H1 (cell line): ENCODE results near the gene LIPM. TPM values are rescaled to one million over a fixed set of nuclear protein-coding genes. Genes with fewer than 3 reads are reported as not detected.

Experiments
- CTCF ChIA-PET: fragments of 300-600 bp; sonication (Branson Sonifier 250); formaldehyde crosslinking; loops from one replicate; lab custom pipeline; 2021; ENCODE audit not compliant: partially characterized antibody; lab: Charles Lee
- POLR2A ChIA-PET: fragments of 300-600 bp; sonication (Branson Sonifier 250); formaldehyde crosslinking; loops from one replicate; lab custom pipeline; 2021; ENCODE audit warnings: inconsistent platforms; ENCODE audit not compliant: partially characterized antibody; lab: Charles Lee
- DNase-seq, 2 experiments: peaks; one replicate each; pipeline versions ENCODE4 v3.0.0 to v3.0.0-alpha.2; 2010 to 2022; ENCODE audit warnings: low spot score in 2 of 2, low read depth in 1 of 2, mixed read lengths in 1 of 2
- FAIRE-seq: peaks from 2 replicates; lab custom pipeline; 2011; peaks lifted over from hg19 to GRCh38; lab: Jason Lieb, UNC
- H2AFZ ChIP-seq: 2 replicates; pipeline ENCODE4 v1.8.1; 2012; ENCODE audit warnings: low read length, inconsistent platforms
- H2AK5ac ChIP-seq: 2 replicates; pipeline ENCODE4 v1.6.1; 2013; ENCODE audit warnings: low read depth, low read length
- H2BK120ac ChIP-seq: replicated peaks from 2 replicates; pipeline ENCODE3; 2013; ENCODE audit warnings: low read depth, low read length, inconsistent platforms
- H2BK12ac ChIP-seq: 2 replicates; pipeline ENCODE4 v1.6.1; 2013; ENCODE audit warnings: low read depth, low read length
- H2BK15ac ChIP-seq: 2 replicates; pipeline ENCODE4 v1.6.1; 2013; ENCODE audit warnings: low read length
- H2BK20ac ChIP-seq: 2 replicates; pipeline ENCODE4 v1.6.1; 2013; ENCODE audit warnings: low read length
- H2BK5ac ChIP-seq: 2 replicates; pipeline ENCODE4 v1.6.1; 2013; ENCODE audit warnings: low read depth, low read length
- H3K14ac ChIP-seq: 2 replicates; pipeline ENCODE4 v1.6.1; 2013; ENCODE audit warnings: inconsistent platforms; ENCODE audit not compliant: insufficient read length
- H3K18ac ChIP-seq: 2 replicates; pipeline ENCODE4 v1.6.1; 2013; ENCODE audit warnings: low read length; ENCODE audit errors: extremely low read depth
- H3K23ac ChIP-seq: 2 replicates; pipeline ENCODE4 v1.6.1; 2013; ENCODE audit warnings: inconsistent platforms; ENCODE audit not compliant: insufficient read length
- H3K23me2 ChIP-seq: 2 replicates; pipeline ENCODE4 v1.6.1; 2013; ENCODE audit warnings: low read depth, low read length
- H3K27ac ChIP-seq: 2 replicates; pipeline ENCODE4 v1.6.1; 2011; ENCODE audit warnings: low read depth, low read length, inconsistent platforms
- H3K27me3 ChIP-seq, 4 experiments: replicated peaks in 1 of 4; 1 replicate in 1 of 4; 2 replicates in 3 of 4; pipeline versions ENCODE4 v1.6.1 to v1.8.1; 2011 to 2013; ENCODE audit warnings: low read length in 3 of 4, mild to moderate bottlenecking in 3 of 4, inconsistent platforms in 2 of 4, mixed read lengths in 2 of 4, moderate library complexity in 1 of 4; ENCODE audit not compliant: control insufficient read depth in 3 of 4, insufficient read depth in 3 of 4; ENCODE audit errors: extremely low read depth in 1 of 4
- H3K36me3 ChIP-seq, 4 experiments: 2 replicates each; pipeline versions ENCODE4 v1.6.1 to v1.8.1; 2011 to 2013; ENCODE audit warnings: mild to moderate bottlenecking in 4 of 4, low read length in 3 of 4, moderate library complexity in 2 of 4, control low read depth in 1 of 4, inconsistent platforms in 1 of 4; ENCODE audit not compliant: insufficient read depth in 4 of 4, control insufficient read depth in 2 of 4
- H3K4ac ChIP-seq: replicated peaks from 2 replicates; pipeline ENCODE3; 2013; ENCODE audit warnings: low read length, low read depth, mixed read lengths, inconsistent platforms; ENCODE audit not compliant: insufficient read length
- H3K4me1 ChIP-seq, 4 experiments: replicated peaks in 1 of 4; 1 replicate in 1 of 4; 2 replicates in 3 of 4; pipeline versions ENCODE4 v1.6.1 to v1.8.1; 2011 to 2013; ENCODE audit warnings: low read length in 3 of 4, inconsistent platforms in 2 of 4, mixed read lengths in 1 of 4; ENCODE audit not compliant: insufficient read depth in 4 of 4, control insufficient read depth in 3 of 4
- H3K4me2 ChIP-seq, 2 experiments: 2 replicates each; pipeline versions ENCODE4 v1.6.1 to v1.8.1; 2011 to 2013; ENCODE audit warnings: low read depth in 2 of 2, low read length in 2 of 2, control low read depth in 1 of 2, inconsistent platforms in 1 of 2, mild to moderate bottlenecking in 1 of 2; ENCODE audit not compliant: insufficient read depth in 1 of 2
- H3K4me3 ChIP-seq, 4 experiments: fragments of 200-600, 300-600 bp in 1 of 4; sonication (generic), shearing (Covaris generic), sonication (Bioruptor Twin) in 1 of 4; 2 replicates each; pipeline versions ENCODE4 v1.5.1 to v1.8.1; 2011 to 2016; ENCODE audit warnings: low read length in 4 of 4, low read depth in 3 of 4, control low read depth in 2 of 4, inconsistent platforms in 2 of 4, mild to moderate bottlenecking in 2 of 4, mixed read lengths in 1 of 4, moderate library complexity in 1 of 4; ENCODE audit not compliant: insufficient read depth in 2 of 4; ENCODE audit errors: extremely low read depth in 1 of 4
- H3K56ac ChIP-seq: replicated peaks from 2 replicates; pipeline ENCODE3; 2013; ENCODE audit warnings: low read depth, mild to moderate bottlenecking, mixed read lengths, low read length, inconsistent platforms; ENCODE audit not compliant: insufficient read length
- H3K79me1 ChIP-seq: 2 replicates; pipeline ENCODE4 v1.6.1; 2013; ENCODE audit warnings: low read depth, low read length, control low read depth
- H3K79me2 ChIP-seq, 2 experiments: 2 replicates each; pipeline versions ENCODE4 v1.6.1 to v1.8.1; 2012 to 2013; ENCODE audit warnings: low read length in 2 of 2, mild to moderate bottlenecking in 2 of 2, inconsistent platforms in 1 of 2; ENCODE audit not compliant: insufficient read depth in 2 of 2, control insufficient read depth in 1 of 2
- H3K9ac ChIP-seq, 4 experiments: replicated peaks in 1 of 4; 1 replicate in 1 of 4; 2 replicates in 3 of 4; pipeline versions ENCODE4 v1.6.1 to v1.8.1; 2011 to 2013; ENCODE audit warnings: low read depth in 3 of 4, low read length in 3 of 4, control low read depth in 2 of 4, mild to moderate bottlenecking in 2 of 4, moderate library complexity in 2 of 4, inconsistent platforms in 1 of 4; ENCODE audit errors: extremely low read depth in 1 of 4
- H3K9me3 ChIP-seq, 2 experiments: 2 replicates each; pipeline versions ENCODE4 v1.6.1 to v1.8.1; 2012 to 2013; ENCODE audit warnings: mild to moderate bottlenecking in 2 of 2, moderate library complexity in 2 of 2, control low read depth in 1 of 2, inconsistent platforms in 1 of 2, low read depth in 1 of 2, low read length in 1 of 2, mixed read lengths in 1 of 2; ENCODE audit not compliant: insufficient read depth in 2 of 2
- H4K20me1 ChIP-seq, 2 experiments: replicated peaks in 1 of 2; 2 replicates each; pipeline versions ENCODE3 to v1.8.1; 2011 to 2013; ENCODE audit warnings: inconsistent platforms in 2 of 2, low read length in 2 of 2, mild to moderate bottlenecking in 1 of 2; ENCODE audit not compliant: insufficient read depth in 2 of 2, control insufficient read depth in 1 of 2
- H4K5ac ChIP-seq: 2 replicates; pipeline ENCODE4 v1.6.1; 2013; ENCODE audit warnings: low read length, low read depth, mixed read lengths, inconsistent platforms; ENCODE audit not compliant: insufficient read length
- H4K8ac ChIP-seq: 2 replicates; pipeline ENCODE4 v1.8.0; 2013; ENCODE audit warnings: mild to moderate bottlenecking, moderate library complexity, low read length, inconsistent platforms; ENCODE audit not compliant: insufficient read depth; ENCODE audit errors: extremely low read depth
- H4K91ac ChIP-seq: replicated peaks from 2 replicates; pipeline ENCODE3; 2013; ENCODE audit warnings: low read length, mixed read lengths, inconsistent platforms; ENCODE audit not compliant: insufficient read length
- BACH1 ChIP-seq: IDR thresholded peaks from 2 replicates; pipeline ENCODE4 v1.6.1; 2012; ENCODE audit warnings: low read length, improper control_type of control experiment
- CBX8 ChIP-seq: fragments of 300-800, 300-1000 bp; sonication (generic); IDR thresholded peaks from 2 replicates; pipeline ENCODE4 v1.7.1; 2016; ENCODE audit warnings: low read depth, low read length, borderline replicate concordance
- CHD1 ChIP-seq: IDR thresholded peaks from 2 replicates; pipeline ENCODE4 v1.6.1; 2012; ENCODE audit warnings: low read depth, low read length, improper control_type of control experiment
- CTCF ChIP-seq, 3 experiments: IDR thresholded peaks; 1 replicate in 2 of 3; 2 replicates in 1 of 3; pipeline versions ENCODE4 v1.5.1 to v1.6.1; 2011; ENCODE audit warnings: low read length in 3 of 3, mild to moderate bottlenecking in 3 of 3, inconsistent platforms in 2 of 3, low read depth in 1 of 3, moderate library complexity in 1 of 3; ENCODE audit not compliant: insufficient read depth in 1 of 3; ENCODE audit errors: control extremely low read depth in 1 of 3
- KDM4A ChIP-seq: IDR thresholded peaks from one replicate; pipeline ENCODE4 v1.7.1; 2012; ENCODE audit warnings: low read depth, mild to moderate bottlenecking, moderate library complexity, low read length, inconsistent platforms; ENCODE audit not compliant: severe bottlenecking
- RXRA ChIP-seq: IDR thresholded peaks from 2 replicates; pipeline ENCODE4 v1.6.1; 2011; ENCODE audit warnings: low read depth, mild to moderate bottlenecking, low read length, moderate library complexity; ENCODE audit not compliant: insufficient read depth
- SIN3A ChIP-seq, 2 experiments: IDR thresholded peaks in 1 of 2; conservative IDR thresholded peaks in 1 of 2; 2 replicates each; pipeline ENCODE4 v1.6.1; 2011 to 2012; ENCODE audit warnings: low read length in 2 of 2, improper control_type of control experiment in 1 of 2, low read depth in 1 of 2, mild to moderate bottlenecking in 1 of 2
- SP1 ChIP-seq: IDR thresholded peaks from 2 replicates; pipeline ENCODE4 v1.6.1; 2011; ENCODE audit warnings: low read depth, low read length
- TCF12 ChIP-seq: IDR thresholded peaks from 2 replicates; pipeline ENCODE4 v1.6.1; 2011; ENCODE audit warnings: low read depth, mild to moderate bottlenecking, low read length
- WGBS, 2 experiments: shearing (Covaris generic) in 1 of 2; methylation state at CpG; one replicate each; pipeline versions ENCODE4 v1.1.6 to v1.1.7; 2013 to 2015; ENCODE audit warnings: low lambda C conversion rate in 2 of 2, mixed read lengths in 2 of 2, inconsistent platforms in 1 of 2, low coverage in 1 of 2, missing lambda C conversion rate in 1 of 2; ENCODE audit not compliant: insufficient replicate concordance in 2 of 2, insufficient coverage in 1 of 2, insufficient read length in 1 of 2; ENCODE audit errors: extremely low coverage in 1 of 2, missing lambda C conversion rate in 1 of 2; 5-methylcytosine and 5-hydroxymethylcytosine counted together
- polyA plus RNA-seq, 7 experiments: library from polyadenylated mRNA; depleted of rRNA in 3 of 7; stranded (reverse) in 5 of 7; unstranded in 2 of 7; fragments of >200 nt in 5 of 7; fragments of 200-250 nt in 2 of 7; gene quantifications; 1 replicate in 5 of 7; 2 replicates in 1 of 7; 4 replicates in 1 of 7; pipeline versions ENCODE4 v1.2.1 to v1.2.3, GENCODE V29; 2011 to 2013; ENCODE audit warnings: missing spikeins in 2 of 7, mixed read lengths in 2 of 7
- total RNA-seq: library from RNA; stranded (reverse); fragmentation: NEBNext Ultra II Directional; extraction: Animal tissue kit (Norgen Biotek cat#: 25700); gene quantifications from 2 replicates; pipeline ENCODE4 v1.2.1, GENCODE V29; 2021

The LIPM gene
- total and polyA plus RNA-seq, 2 of the 8 experiments (the other 6 are each of a cell fraction or from before 2014, with no cell fraction given), result not detected

GRCh38 chr10:88848499-88848898, 46.0 kb downstream of the LIPM start:
- no peak overlapping the region for H3K27ac ChIP-seq
- DNase-seq, result no peak
- TF ChIP-seq SP1 (no peak), RXRA (no peak), CTCF (IDR thresholded peaks at IDR 0.05; ENCODE audit: control extremely low read depth in 1 of 3, insufficient read depth in 1 of 3, low read depth in 1 of 3, low read length in 3 of 3) (no peak), CBX8 (no peak), KDM4A (no peak), CHD1 (no peak), SIN3A (conservative IDR thresholded peaks at IDR 0.05 in 1 of 2, IDR thresholded peaks at IDR 0.05 in 1 of 2; ENCODE audit: low read depth in 1 of 2, low read length in 2 of 2) (no peak), TCF12 (no peak), BACH1 (no peak)
- H3K9ac ChIP-seq, result no peak overlapping the region
- H3K4me1 ChIP-seq, result peaks cover 0 to 3% (median 0%) of the 10 kb centered on the region in 4 experiments; a peak in 3 of 7 replicates
- CTCF ChIA-PET, result interaction anchor here (1.0 kb wide), 1 partner anchor 14 kb away, joined by 3 read pairs; no protein-coding TSS in a partner anchor
- H3K79me1 ChIP-seq, result no peaks in the 10 kb centered on the region
- no peaks in the 10 kb centered on the region for H3K9me3 ChIP-seq
- POLR2A ChIA-PET, result no interaction called here
- WGBS, 2 experiments, result 81% methylated on average over 1 of the region's 1 CpG; no CpG with 5 or more reads in 1 of the 2 experiments
- no peaks in the 10 kb centered on the region for H3K36me3 ChIP-seq
- H3K56ac ChIP-seq, result no peak overlapping the region
- no peak for FAIRE-seq
- no peaks in the 10 kb centered on the region for H3K79me2 ChIP-seq
- H3K23me2 ChIP-seq, result no peaks in the 10 kb centered on the region
- H3K23ac ChIP-seq, result no peak overlapping the region
- H3K14ac ChIP-seq, result no peak overlapping the region
- H2BK12ac ChIP-seq, result no peak overlapping the region
- H2BK120ac ChIP-seq, result no peak overlapping the region
- H3K18ac ChIP-seq, result no peak overlapping the region
- H2AFZ ChIP-seq, result no peak overlapping the region
- H3K4me2 ChIP-seq, result no peak overlapping the region
- no peak overlapping the region for H2BK20ac ChIP-seq
- no peak overlapping the region for H2AK5ac ChIP-seq
- H3K27me3 ChIP-seq, result peaks cover 0 to 1% (median 0%) of the 10 kb centered on the region in 4 experiments; a peak in 1 of 7 replicates
- no peak overlapping the region for H4K8ac ChIP-seq
- H4K20me1 ChIP-seq, result no peaks in the 10 kb centered on the region
- no peak overlapping the region for H3K4me3 ChIP-seq
- H2BK5ac ChIP-seq, result no peak overlapping the region
- H3K4ac ChIP-seq, result no peak overlapping the region
- no peak overlapping the region for H2BK15ac ChIP-seq
- H4K91ac ChIP-seq, result no peak overlapping the region
- H4K5ac ChIP-seq, result no peak overlapping the region
